Erythroblast (primary cell): Measurements from ENCODE around the gene ME3.

Source experiments
- GATA1 ChIP-seq: IDR thresholded peaks from 2 replicates; pipeline ENCODE4 v1.6.1; 2011; ENCODE audit warnings: low read depth, mild to moderate bottlenecking, control low read depth, low read length, moderate library complexity
- POLR2A ChIP-seq: IDR thresholded peaks from 2 replicates; pipeline ENCODE4 v1.6.1; 2011; ENCODE audit warnings: mild to moderate bottlenecking, low read length

- TF ChIP-seq POLR2A (no peak), GATA1 (no peak)
Observed at GRCh38 chr11:86577644-86578636, 94.5 kb downstream of the ME3 start.
